DMS 273 (cell line): ENCODE data around the gene PDE8A.
A peak's percentile ranks its signal among the peaks of the same experiment; 100 is the strongest.
"Not testable (repeated sequence)": the region's sequence is repeated elsewhere in the genome, so short reads cannot be mapped to it uniquely, and the experiment has no call there.

Experiments used
- DNase-seq: peaks from one replicate; lab custom pipeline; 2025; ENCODE audit not compliant: unreplicated experiment; lab: John Stamatoyannopoulos, UW

PDE8A gene

DNA sequence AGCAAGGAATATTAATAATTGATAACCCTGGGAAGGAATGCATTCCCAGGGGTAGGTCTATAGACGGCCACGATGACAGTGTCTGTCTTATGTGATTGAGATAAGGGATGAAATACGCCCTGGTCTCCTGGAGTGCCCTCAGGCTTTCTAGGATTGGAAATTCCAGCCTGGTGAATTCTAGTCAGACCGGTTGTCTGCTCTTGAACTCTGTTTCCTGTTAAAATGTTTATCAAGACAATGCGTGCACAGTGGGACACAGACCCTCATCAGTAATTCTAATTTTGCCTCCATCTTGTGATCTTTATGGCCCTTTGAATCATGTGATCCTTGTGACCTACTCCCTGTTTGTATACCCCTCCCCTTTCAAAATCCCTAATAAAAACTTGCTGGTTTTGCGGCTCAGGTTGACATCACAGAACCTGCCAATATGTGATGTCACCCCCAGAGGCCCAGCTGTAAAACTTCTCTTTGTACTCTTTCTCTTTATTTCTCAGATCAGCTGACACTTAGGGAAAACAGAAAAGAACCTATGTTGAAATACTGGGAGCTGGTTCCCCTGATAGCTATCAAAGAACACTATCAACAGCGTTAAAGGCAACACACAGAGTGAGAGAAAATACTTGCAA, 183.3 kb downstream of the PDE8A start:
- no peak for DNase-seq

DNA sequence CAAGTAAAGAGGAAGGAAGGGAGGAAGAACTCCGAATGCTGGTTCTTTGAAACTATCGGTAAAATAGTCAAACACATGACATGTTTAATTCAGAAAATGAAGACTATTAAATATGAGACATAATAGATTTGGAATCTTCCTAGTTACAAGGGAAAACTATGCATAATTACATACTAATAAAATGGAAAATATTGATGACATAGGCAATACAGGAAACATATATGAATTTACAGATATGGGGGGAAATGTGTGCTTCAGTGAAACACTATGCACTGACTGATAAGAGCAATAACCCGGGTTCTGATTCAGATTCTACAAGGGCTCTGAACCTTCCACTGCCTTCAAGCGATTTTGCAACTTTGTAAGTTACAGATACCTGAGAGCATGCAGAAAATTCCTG, 185.9 kb downstream of the PDE8A start:
- no peak for DNase-seq

GRCh38 chr15:85168642-85169173, 187.1 kb downstream of the PDE8A start:
- DNase-seq: peak; percentile 37

GRCh38 chr15:85171736-85172135, 190.1 kb downstream of the PDE8A start:
- peak; percentile 15 for DNase-seq

- DNase-seq: no peak
Observed at GRCh38 chr15:85172846-85173490, 191.3 kb downstream of the PDE8A start.

GRCh38 chr15:85173630-85174029, 192.0 kb downstream of the PDE8A start:
- DNase-seq: not testable (repeated sequence)

- no peak for DNase-seq
Observed at GRCh38 chr15:85174521-85174920, 192.9 kb downstream of the PDE8A start.

- DNase-seq: peak; percentile 63
Observed at GRCh38 chr15:85177042-85177515, 195.4 kb downstream of the PDE8A start.

DNA sequence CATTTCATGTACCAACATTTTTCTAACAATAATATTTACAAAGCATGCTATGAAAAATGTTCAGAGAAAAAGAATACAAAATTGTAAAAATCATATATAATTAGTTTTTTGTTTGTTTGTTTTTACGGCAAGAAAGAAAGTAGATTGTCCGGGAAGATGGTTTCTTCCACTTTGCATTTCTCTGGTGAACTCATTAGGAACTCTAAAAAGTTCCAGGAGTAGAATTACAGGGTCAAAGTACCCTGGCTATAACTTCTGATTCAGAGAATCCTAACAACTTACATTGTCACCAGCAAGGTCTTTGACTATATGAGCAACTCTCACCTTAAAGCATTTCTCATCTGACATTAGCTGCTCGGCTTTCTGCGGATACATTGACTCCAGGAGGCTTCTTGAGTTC, 196.7 kb downstream of the PDE8A start:
- no peak for DNase-seq

DNA sequence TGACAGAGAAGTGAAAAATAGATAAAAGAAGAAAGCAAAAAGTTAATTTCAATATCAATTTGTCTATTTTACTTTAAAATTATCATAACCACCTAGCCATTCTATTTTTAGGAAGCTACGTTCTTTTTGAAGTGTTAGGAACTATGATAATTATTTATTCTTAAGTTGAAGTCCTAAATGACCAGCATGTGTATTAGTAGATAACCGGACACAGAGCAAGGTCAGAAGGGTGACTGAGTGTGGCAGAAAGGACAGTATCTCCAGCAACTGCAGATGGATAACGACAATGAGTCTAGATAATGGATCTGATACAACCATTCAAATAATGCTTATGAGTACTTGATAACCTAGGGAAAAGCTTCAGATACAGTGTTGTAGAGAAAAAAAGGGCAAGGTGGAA, 198.0 kb downstream of the PDE8A start:
- DNase-seq: no peak

DNA sequence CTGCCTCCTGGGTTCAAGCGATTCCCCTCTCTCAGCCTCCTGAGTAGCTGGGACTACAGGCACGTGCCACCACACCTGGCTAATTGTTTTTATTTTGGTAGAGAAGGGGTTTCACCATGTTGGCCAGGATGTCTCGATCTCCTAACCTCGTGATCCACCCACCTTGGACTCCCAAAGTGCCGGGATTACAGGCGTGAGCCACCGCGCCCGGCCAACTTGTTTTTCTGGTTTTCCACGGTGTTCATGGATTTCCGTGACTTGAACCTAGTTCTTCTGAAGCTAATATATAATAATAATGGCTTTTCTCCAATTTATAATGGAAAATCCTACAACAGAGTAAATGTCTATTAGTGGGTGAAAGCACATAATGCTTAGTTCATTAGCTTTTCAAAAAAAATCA, 203.7 kb downstream of the PDE8A start:
- not testable (repeated sequence) for DNase-seq

GRCh38 chr15:85188171-85188577, 206.5 kb downstream of the PDE8A start:
- DNase-seq: not testable (repeated sequence)
